T-helper 2 cell (primary cell): ENCODE results near the gene CYP4A22.
"Not testable (repeated sequence)": the region's sequence is repeated elsewhere in the genome, so short reads cannot be mapped to it uniquely, and the experiment has no call there.

Experiments
- DNase-seq, 5 experiments: peaks; one replicate each; pipeline versions ENCODE4 v3.0.0 to v3.0.0-alpha.2; 2012 to 2022

CYP4A22 gene

GRCh38 chr1:47156457-47156856, 19.2 kb downstream of the CYP4A22 start:
- not testable (repeated sequence) for DNase-seq

GRCh38 chr1:47157957-47158356, 20.7 kb downstream of the CYP4A22 start:
- DNase-seq = not testable (repeated sequence)

- no peak for DNase-seq
These were observed 23.5 kb downstream of the CYP4A22 start for GRCh38 chr1:47160716-47161115.

GRCh38 chr1:47161298-47162040, 24.2 kb downstream of the CYP4A22 start:
- no peak for DNase-seq

- no peak for DNase-seq
These were observed 27.3 kb downstream of the CYP4A22 start for GRCh38 chr1:47164552-47164951.

GRCh38 chr1:47172782-47173181, 35.5 kb downstream of the CYP4A22 start:
- no peak for DNase-seq

GRCh38 chr1:47174656-47175020, 37.4 kb downstream of the CYP4A22 start:
- DNase-seq = no peak

- peak in 2 of 5 experiments; percentile 20 to 45 for DNase-seq
These were observed 38.1 kb downstream of the CYP4A22 start for GRCh38 chr1:47175227-47175934.

GRCh38 chr1:47178020-47178419, 40.8 kb downstream of the CYP4A22 start:
- no peak for DNase-seq

GRCh38 chr1:47178654-47179016, 41.4 kb downstream of the CYP4A22 start:
- no peak for DNase-seq

- DNase-seq = peak; percentile 30 to 87 (median 53)
These were observed 42.1 kb downstream of the CYP4A22 start for GRCh38 chr1:47179017-47179987.

- DNase-seq = no peak
These were observed 42.8 kb downstream of the CYP4A22 start for GRCh38 chr1:47179988-47180563.

GRCh38 chr1:47180603-47181094, 43.4 kb downstream of the CYP4A22 start:
- no peak for DNase-seq

- no peak for DNase-seq
These were observed 44.1 kb downstream of the CYP4A22 start for GRCh38 chr1:47181095-47181954.

GRCh38 chr1:47181955-47182675, 44.9 kb downstream of the CYP4A22 start:
- no peak for DNase-seq

GRCh38 chr1:47182676-47183235, 45.5 kb downstream of the CYP4A22 start:
- DNase-seq = no peak

GRCh38 chr1:47183308-47184089, 46.3 kb downstream of the CYP4A22 start:
- no peak for DNase-seq

GRCh38 chr1:47184090-47184821, 47.0 kb downstream of the CYP4A22 start:
- peak in 1 of 5 experiments; percentile 42 for DNase-seq
